Left lung (tissue), 10 donors: ENCODE results near the gene DCTN3. TPM values are rescaled to one million over a fixed set of nuclear protein-coding genes. Genes with fewer than 3 reads are reported as not detected.

Experiments
- ATAC-seq: fragments of 200-7000 bp; cut with Tn5 transposase; one replicate; pipeline ENCODE4 v1.9.1; 2020; ENCODE audit warnings: moderate library complexity
- DNase-seq, 4 donors: peaks; one replicate each; pipeline ENCODE4 v3.0.0-alpha.2; 2013 to 2020
- H3K27ac ChIP-seq, 2 donors: fragments of 200-600 bp; sonication (generic) in 1 of 2; one replicate each; pipeline versions ENCODE4 v1.5.0 to v1.8.0; 2020 to 2021
- H3K27me3 ChIP-seq, 2 donors: fragments of 200-600 bp; sonication (generic) in 1 of 2; one replicate each; pipeline versions ENCODE4 v1.5.0 to v1.8.0; 2020 to 2021
- H3K36me3 ChIP-seq, 2 donors: fragments of 200-600 bp; sonication (generic) in 1 of 2; one replicate each; pipeline versions ENCODE4 v1.5.0 to v1.8.0; 2020 to 2021
- H3K4me1 ChIP-seq, 2 donors: fragments of 200-600 bp; one replicate each; pipeline ENCODE4 v1.8.0; 2021
- H3K4me3 ChIP-seq, 2 donors: fragments of 200-600 bp; sonication (generic) in 1 of 2; one replicate each; pipeline versions ENCODE4 v1.5.0 to v1.8.0; 2020 to 2021; ENCODE audit warnings: mild to moderate bottlenecking in 1 of 2
- H3K9me3 ChIP-seq, 2 donors: fragments of 200-600 bp; sonication (generic) in 1 of 2; one replicate each; pipeline versions ENCODE4 v1.5.0 to v1.8.0; 2020 to 2021
- CTCF ChIP-seq, 2 donors: fragments of 200-600 bp; sonication (generic) in 1 of 2; IDR thresholded peaks; one replicate each; pipeline versions ENCODE4 v1.5.0 to v1.8.0; 2021; ENCODE audit warnings: antibody characterized with exemption in 2 of 2
- intact Hi-C, 2 donors: fragments of 100-400 bp; cut with DNase I; formaldehyde crosslinking; loops; one replicate each; pipeline versions ENCODE4 v1.11.2 to v1.14.2; 2022
- polyA plus RNA-seq, 6 donors: library from polyadenylated mRNA; unstranded; fragments of 120-200 nt; gene quantifications; one replicate each; pipeline ENCODE4 v1.2.1, GENCODE V29; 2013; ENCODE audit not compliant: insufficient read length in 6 of 6
- total RNA-seq, 2 donors: library from RNA; stranded (reverse); fragmentation: NEBNext Ultra II Directional; extraction: Animal tissue kit (Norgen Biotek cat#: 25700); gene quantifications; one replicate each; pipeline ENCODE4 v1.2.1, GENCODE V29; 2021
- donor health status: DM: no; HTN: yes; CAD: no.
- donor health status: DM: no; HTN: no; CAD: no.

Gene DCTN3
- total and polyA plus RNA-seq, 8 donors = 69.8 to 111 (median 91.4) TPM

- intact Hi-C loops = loop anchor here in 1 of 2 donors (5.0 kb wide), 1 partner anchor 43 kb away; no protein-coding TSS in a partner anchor
Measured at GRCh38 chr9:34589636-34590380, 30.5 kb downstream of the DCTN3 start, which contains the start of gene CNTFR. TSS of gene CNTFR (minus strand) at chr9:34589724. CDS start at chr9:34568981, 20,743 bp downstream.

GRCh38 chr9:34588671-34589635 lies 31.3 kb downstream of the DCTN3 start:
- H3K4me3 ChIP-seq = peak overlapping the region in 1 of 2 donors; percentile 2
- H3K27ac ChIP-seq = no peak overlapping the region
- intact Hi-C loops = no loop called here
- H3K4me1 ChIP-seq = peaks cover 21 to 45% of the 10 kb centered on the region in 2 donors
- TF ChIP-seq CTCF (IDR thresholded peaks at IDR 0.05) = no peak
- DNase-seq (no peak), ATAC-seq (no peak)
- H3K9me3 ChIP-seq = no peaks in the 10 kb centered on the region
- no peaks in the 10 kb centered on the region for H3K36me3 ChIP-seq
- H3K27me3 ChIP-seq = peaks cover 58 to 100% of the 10 kb centered on the region in 2 donors

More at GRCh38 chr9:34589636-34590380, 30.5 kb downstream of the DCTN3 start, which contains the start of gene CNTFR:
- Histone ChIP-seq H3K4me3 (peak within 1 kb of the TSS; percentile 15 to 30), H3K4me1 (peaks cover 21 to 45% of the 10 kb centered on the region in 2 donors), H3K27me3 (peaks cover 52 to 100% of the 10 kb centered on the region in 2 donors), H3K36me3 (no peaks in the 10 kb centered on the region), H3K27ac (no peak within 1 kb of the TSS), H3K9me3 (no peaks in the 10 kb centered on the region)
- peak in 1 of 4 donors; percentile 81 for DNase-seq
- no peak for ATAC-seq
- no peak for TF ChIP-seq CTCF (IDR thresholded peaks at IDR 0.05)

GRCh38 chr9:34587271-34587670 lies 33.0 kb downstream of the DCTN3 start:
- Histone ChIP-seq H3K9me3 (no peaks in the 10 kb centered on the region), H3K27ac (no peak overlapping the region), H3K36me3 (no peaks in the 10 kb centered on the region), H3K27me3 (peaks cover 47 to 100% of the 10 kb centered on the region in 2 donors), H3K4me1 (peaks cover 17 to 36% of the 10 kb centered on the region in 2 donors), H3K4me3 (no peak overlapping the region)
- DNase-seq (no peak), ATAC-seq (no peak)
- intact Hi-C loops = no loop called here
- no peak for TF ChIP-seq CTCF (IDR thresholded peaks at IDR 0.05)

- Histone ChIP-seq H3K27ac (no peak overlapping the region), H3K27me3 (peaks cover 39 to 100% of the 10 kb centered on the region in 2 donors), H3K9me3 (no peaks in the 10 kb centered on the region), H3K4me1 (peaks cover 9 to 25% of the 10 kb centered on the region in 2 donors), H3K36me3 (no peaks in the 10 kb centered on the region), H3K4me3 (no peak overlapping the region)
- ATAC-seq (no peak), DNase-seq (no peak)
- TF ChIP-seq CTCF (IDR thresholded peaks at IDR 0.05) = no peak
- intact Hi-C loops = no loop called here
Measured at GRCh38 chr9:34585946-34586669, 34.2 kb downstream of the DCTN3 start.
